Activated CD4-positive, alpha-beta memory T cell treated with anti-CD3 and anti-CD28 coated beads, Interleukin-2, amount 10 ng/mL, durations not matched to agents 7 days and 5 days (primary cell): ENCODE data around the gene CALHM2. TPM values are rescaled to one million over a fixed set of nuclear protein-coding genes. Genes with fewer than 3 reads are reported as not detected.

Experiments
- total RNA-seq, 2 experiments: library from RNA; stranded (reverse); gene quantifications; one replicate each; pipeline ENCODE4 v1.2.3, GENCODE V29; 2021

Gene CALHM2
- total RNA-seq, 2 experiments from 2014 or later: 135 to 138 TPM

Other genes starting within 250 kb of the CALHM2 start
- under 1 TPM in 1 of 2 experiments, not detected in 1; 0.13 TPM for gene RPEL1, start 206.5 kb downstream of the CALHM2 start, total RNA-seq
- under 1 TPM; 0.08 to 0.13 TPM for gene INA, start 175.2 kb downstream of the CALHM2 start, total RNA-seq
- 10 to 100 TPM; 13.9 to 15.1 TPM for gene PCGF6, start 101.2 kb downstream of the CALHM2 start, total RNA-seq
- gene TAF5, start 84.4 kb downstream of the CALHM2 start, total RNA-seq: 10 to 100 TPM; 13.1 to 13.2 TPM
- 100 to 1,000 TPM; 299 to 315 TPM for gene ATP5MK, start 55.9 kb downstream of the CALHM2 start, total RNA-seq
- 10 to 100 TPM; 38.9 to 39.6 TPM for gene PDCD11, start 55.7 kb downstream of the CALHM2 start, total RNA-seq
- under 1 TPM; 0.58 to 0.73 TPM for gene CALHM1, start 6.5 kb upstream of the CALHM2 start, total RNA-seq
- gene CALHM3, start 26.9 kb upstream of the CALHM2 start, total RNA-seq: under 1 TPM; 0.48 to 0.53 TPM
- gene NEURL1, start 41.3 kb upstream of the CALHM2 start, total RNA-seq: 1 to 10 TPM in 1 of 2 experiments, under 1 TPM in 1; 0.98 to 1.1 TPM